GM04503 (cell line): Measurements from ENCODE around the gene SLC36A4.
"Not testable (repeated sequence)": the region's sequence is repeated elsewhere in the genome, so short reads cannot be mapped to it uniquely, and the experiment has no call there.

Source experiments
- DNase-seq: peaks from one replicate; pipeline ENCODE4 v3.0.0-alpha.2; 2012; ENCODE audit warnings: low read depth

Gene SLC36A4

GRCh38 chr11:93197380-93198214 is at the start of gene SLC36A4:
Gene SLC36A4, minus strand, starts transcription at chr11:93197991. Its CDS starts 159 bp downstream, at chr11:93197832.
- peak; percentile 79 for DNase-seq

- not testable (repeated sequence) for DNase-seq
Measured at GRCh38 chr11:93246790-93247189, 49.0 kb upstream of the SLC36A4 start.

DNA sequence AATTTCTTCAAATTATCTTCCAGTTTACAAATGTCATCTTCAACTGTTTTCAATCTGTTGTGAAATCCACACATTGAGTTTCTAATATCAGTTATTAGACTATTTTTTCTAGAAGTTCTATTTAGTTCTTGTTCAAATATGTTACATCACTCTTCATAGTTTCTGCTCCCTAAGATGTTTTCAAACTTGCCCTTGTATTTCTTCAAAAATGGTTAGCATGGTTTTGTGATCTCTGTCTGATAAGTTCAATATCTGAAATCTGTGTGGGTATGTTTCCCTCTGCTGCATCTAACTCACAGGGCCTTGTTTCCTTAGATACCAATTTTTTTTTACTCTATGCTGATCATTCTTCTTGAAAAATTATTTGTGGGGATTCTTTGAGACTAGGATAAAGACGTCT is 46.2 kb upstream of the SLC36A4 start:
- no peak for DNase-seq

DNA sequence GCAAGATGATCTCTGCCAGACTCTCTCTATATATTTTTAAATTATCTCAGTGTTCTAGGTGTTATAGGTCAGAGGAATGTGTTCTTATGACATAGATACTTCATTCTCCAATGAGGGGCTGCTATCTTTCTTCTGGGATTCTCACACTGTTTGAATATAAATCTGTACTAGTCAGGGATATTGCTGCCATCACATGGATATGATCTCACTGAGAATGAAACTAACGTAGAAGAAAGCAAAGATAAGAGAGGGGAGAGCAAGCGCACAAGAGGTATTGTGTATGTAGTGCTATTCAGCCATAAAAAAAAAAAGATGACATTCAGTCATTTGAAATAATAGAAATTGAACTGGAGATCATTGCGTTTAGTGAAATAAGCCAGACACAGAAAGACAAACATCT is 42.2 kb upstream of the SLC36A4 start:
- no peak for DNase-seq

- DNase-seq = no peak
Measured at GRCh38 chr11:93238956-93239355, 41.2 kb upstream of the SLC36A4 start.

GRCh38 chr11:93236741-93237675 is 39.2 kb upstream of the SLC36A4 start:
- no peak for DNase-seq

DNA sequence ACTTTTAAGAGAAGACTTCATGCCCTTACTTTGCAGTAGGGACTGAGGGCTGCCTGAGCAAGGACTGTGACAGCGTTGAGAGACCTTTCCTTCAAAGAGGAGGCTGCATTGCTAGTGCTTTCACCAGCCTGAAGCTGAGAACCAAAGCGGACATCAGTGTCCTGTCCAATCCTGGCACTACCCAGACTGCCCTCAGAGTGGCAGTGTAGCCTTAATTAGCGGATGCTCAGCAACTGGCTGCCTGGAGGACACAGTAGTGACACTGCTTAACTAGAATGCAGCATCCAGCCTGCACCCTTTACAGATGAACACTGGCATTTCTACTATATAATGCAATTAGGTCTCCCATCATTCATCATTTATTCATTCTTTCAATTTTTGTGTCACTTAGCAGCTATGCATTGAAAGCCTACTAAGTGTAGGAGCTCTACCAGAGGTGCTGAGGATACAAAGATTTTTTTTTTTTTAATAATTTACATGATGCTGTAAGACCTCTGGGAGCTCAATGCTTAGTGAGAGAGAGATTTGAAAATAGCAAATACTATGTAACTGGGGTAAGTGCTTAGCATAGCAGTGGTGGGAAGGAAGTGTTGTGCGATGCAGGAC is 36.9 kb upstream of the SLC36A4 start:
- peak; percentile 37 for DNase-seq

DNA sequence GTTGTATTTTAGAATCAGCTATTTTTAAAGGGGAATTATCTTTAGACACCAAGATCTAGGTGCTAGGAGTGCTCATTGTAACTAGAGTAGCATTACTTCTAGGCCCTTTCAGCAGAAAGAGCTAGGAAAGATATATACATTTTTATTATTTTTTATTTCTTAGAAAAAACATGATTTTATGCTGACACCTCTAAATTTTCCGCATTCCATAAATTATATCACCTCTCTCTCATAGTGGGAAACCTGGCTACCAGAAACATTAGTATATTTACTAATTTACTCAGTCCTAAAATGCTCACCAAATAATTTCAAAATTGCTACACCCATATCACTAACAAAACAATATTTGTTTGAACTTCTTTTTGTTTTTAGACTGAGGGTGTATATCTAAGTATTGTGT is 32.1 kb upstream of the SLC36A4 start:
- no peak for DNase-seq

DNA sequence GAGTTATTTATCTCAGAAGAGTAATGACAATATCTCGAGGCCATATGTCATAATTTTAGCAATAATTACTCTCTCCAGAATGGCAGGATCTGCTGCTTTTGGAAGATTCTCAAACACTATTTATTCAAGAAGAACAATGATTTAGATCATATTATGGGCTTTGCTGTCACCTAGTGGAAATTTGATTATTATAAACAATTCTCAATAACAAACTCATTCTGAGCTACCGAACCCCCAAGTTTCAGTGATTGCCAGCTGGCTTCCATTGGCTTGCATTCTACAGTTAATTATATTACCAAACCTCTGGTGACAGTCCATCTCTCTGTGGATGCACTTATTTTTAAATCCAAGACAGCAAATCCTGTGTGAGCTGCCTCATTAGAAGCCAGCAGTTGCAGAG is 27.9 kb upstream of the SLC36A4 start:
- DNase-seq = no peak

GRCh38 chr11:93221539-93221938 is 23.7 kb upstream of the SLC36A4 start:
- no peak for DNase-seq

DNA sequence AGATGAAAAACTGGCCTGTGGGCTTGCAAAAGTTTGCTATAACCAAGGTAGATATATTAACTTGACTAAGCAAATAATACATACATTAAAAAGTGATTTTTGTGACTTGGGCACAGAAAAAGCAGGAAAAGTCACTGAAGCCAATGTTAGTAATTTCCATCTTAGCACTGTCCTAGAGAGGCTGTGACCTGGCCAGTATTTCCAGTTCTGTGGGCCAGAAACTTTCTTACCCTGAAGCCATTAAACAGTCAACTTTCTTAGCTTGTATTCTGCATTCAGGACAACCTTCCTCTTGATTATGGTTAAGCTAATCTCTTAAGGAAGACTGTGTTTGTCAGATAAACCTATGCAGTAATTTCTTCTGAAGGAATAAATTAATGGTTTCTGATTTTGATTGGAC is 22.3 kb upstream of the SLC36A4 start:
- no peak for DNase-seq

- DNase-seq = no peak
Measured at GRCh38 chr11:93219440-93219839, 21.6 kb upstream of the SLC36A4 start.

DNA sequence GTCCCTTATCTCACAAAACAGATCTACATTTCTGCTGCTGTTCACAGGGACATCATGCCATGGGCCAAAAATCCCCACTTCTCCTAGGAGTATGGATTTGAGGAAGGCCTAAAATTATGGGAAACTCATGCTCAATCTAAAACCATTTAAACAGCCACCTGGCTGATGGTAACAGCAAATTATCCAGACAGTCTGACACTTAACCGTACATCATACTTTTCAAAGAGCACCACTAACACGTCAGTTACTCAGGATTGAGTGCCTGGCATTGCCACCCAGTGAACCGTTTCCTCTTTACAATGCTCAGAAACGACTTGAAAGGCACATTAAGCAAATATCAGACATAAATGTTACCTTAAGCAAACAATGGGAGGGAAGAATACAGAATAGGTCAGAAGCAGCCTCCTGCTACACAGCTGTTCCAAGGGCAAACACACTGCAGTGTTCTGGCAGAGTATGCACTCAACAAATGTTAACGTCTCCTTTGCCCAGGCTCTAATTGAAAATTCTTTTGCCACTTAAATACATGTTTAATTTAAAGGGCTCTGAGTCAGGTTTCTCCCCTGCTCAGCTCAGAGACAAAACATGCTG is 18.8 kb upstream of the SLC36A4 start:
- no peak for DNase-seq

DNA sequence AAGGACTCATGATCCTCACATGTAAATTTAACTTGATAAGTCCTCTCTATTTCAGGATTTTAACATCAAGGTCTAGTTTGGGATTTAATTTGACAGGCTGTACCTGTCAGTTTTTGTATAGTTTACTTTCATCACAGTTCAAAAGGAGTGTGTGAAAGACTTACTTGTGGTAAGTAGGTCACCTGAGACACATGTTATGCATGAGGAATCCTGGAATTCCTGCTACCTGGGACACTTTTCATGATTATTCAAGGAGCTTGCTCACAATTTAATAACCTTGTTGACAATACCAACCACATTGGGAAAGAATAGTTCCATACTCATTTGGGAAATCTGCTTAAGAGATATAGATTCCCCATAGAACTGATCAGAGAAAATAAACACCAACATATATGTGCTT is 15.8 kb upstream of the SLC36A4 start:
- DNase-seq = no peak

- no peak for DNase-seq
Measured at GRCh38 chr11:93212094-93212493, 14.3 kb upstream of the SLC36A4 start.

DNA sequence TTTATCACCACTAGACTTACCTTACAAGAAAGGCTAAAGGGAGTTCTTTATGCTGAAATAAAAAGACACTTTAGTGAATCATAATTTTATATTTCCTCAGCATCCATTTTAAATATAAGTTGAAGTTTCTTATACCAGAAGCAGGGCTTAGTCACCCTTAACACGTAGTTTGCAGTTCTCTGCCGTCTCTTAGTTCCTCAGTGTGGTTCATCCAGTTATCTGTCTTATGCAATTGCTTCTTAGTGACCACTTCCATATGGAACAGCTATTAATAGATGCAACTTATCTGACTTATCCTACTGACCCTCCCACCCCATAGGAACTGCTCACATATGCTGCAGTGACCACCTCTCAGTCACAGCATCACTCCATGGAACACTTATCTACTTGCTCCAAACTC is 11.7 kb upstream of the SLC36A4 start:
- no peak for DNase-seq

GRCh38 chr11:93208663-93209270 is 11.0 kb upstream of the SLC36A4 start:
- no peak for DNase-seq

DNA sequence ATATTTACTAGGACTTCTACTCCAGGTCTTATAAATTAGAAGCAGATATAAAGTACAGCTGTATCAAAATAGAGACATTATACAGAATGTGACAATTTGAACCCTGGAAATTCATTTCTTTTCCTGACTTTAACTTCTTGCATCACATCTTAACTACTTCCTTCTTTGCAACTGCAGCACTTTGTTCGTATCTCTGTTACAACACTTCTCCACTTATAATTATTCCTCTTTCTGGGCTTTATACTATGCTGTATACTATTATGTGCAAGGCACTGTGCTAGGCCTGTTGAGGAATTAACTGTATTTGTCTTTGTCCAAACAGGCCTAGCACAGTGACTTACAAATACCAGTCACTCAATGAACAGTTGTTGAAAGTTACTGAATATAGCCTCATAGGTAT is 1.8 kb upstream of the SLC36A4 start:
- no peak for DNase-seq

DNA sequence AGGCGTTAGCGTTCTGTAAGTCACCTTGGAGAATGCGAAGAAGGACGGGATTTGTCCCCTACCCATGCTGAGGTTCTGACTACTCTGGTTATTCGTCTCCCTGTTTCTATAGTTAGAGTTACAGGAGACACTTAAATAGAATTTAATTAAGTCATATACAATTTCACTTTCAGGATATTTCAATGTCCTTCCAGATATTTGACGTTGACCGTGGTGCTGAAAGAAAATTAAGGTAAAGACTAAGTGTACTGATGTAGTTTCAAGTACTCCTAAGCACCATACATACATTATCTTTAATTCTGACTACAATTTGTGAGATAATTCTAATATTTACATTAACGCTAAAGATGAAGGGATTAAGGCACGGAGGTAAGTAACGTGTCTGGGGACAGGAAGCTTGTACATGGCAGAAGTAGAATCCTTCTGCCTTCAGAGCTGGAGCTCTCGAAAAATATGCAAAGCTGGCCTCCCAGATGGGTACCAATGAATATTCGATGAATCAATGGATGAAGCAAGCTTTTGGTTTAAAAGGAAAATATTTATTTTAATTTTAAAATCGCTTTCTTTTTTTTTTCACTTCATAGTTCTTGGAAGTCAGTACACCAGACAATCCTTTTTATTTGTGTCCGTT is 539 bp upstream of the SLC36A4 start:
- DNase-seq = peak; percentile 3

- DNase-seq = no peak
Measured at GRCh38 chr11:93196816-93197379, 893 bp downstream of the SLC36A4 start.
